Esophagus (tissue), 2 donors: ENCODE data around the gene RABGAP1. TPM values are rescaled to one million over a fixed set of nuclear protein-coding genes. Genes with fewer than 3 reads are reported as not detected.

Source experiments
- H3K27ac ChIP-seq, 2 donors: one replicate each; pipeline ENCODE4 v1.5.1; 2013; ENCODE audit warnings: low read depth in 2 of 2, mild to moderate bottlenecking in 2 of 2, inconsistent platforms in 1 of 2, low read length in 1 of 2, moderate library complexity in 1 of 2
- H3K27me3 ChIP-seq, 2 donors: one replicate each; pipeline ENCODE4 v1.6.1; 2013; ENCODE audit warnings: low read length in 2 of 2, control low read depth in 1 of 2, mild to moderate bottlenecking in 1 of 2; ENCODE audit not compliant: insufficient read depth in 2 of 2, control insufficient read depth in 1 of 2
- H3K36me3 ChIP-seq, 2 donors: one replicate each; pipeline ENCODE4 v1.6.1; 2013; ENCODE audit warnings: low read length in 1 of 2; ENCODE audit not compliant: control insufficient read depth in 2 of 2, insufficient read depth in 2 of 2
- H3K4me1 ChIP-seq, 2 donors: one replicate each; pipeline ENCODE4 v1.6.1; 2013; ENCODE audit warnings: low read length in 1 of 2; ENCODE audit not compliant: control insufficient read depth in 2 of 2, insufficient read depth in 2 of 2
- H3K4me3 ChIP-seq, 2 donors: one replicate each; pipeline ENCODE4 v1.5.1; 2013; ENCODE audit warnings: low read length in 2 of 2, mild to moderate bottlenecking in 2 of 2, low read depth in 1 of 2, moderate library complexity in 1 of 2
- H3K9me3 ChIP-seq, 2 donors: one replicate each; pipeline ENCODE4 v1.6.1; 2013; ENCODE audit warnings: mild to moderate bottlenecking in 2 of 2, low read depth in 1 of 2, low read length in 1 of 2, moderate library complexity in 1 of 2; ENCODE audit not compliant: control insufficient read depth in 2 of 2, insufficient read depth in 1 of 2
- WGBS, 2 donors: extraction: QIAGEN DNeasy Blood & Tissue Kit; methylation state at CpG; one replicate each; pipeline ENCODE4 v1.1.7; 2013; 5-methylcytosine and 5-hydroxymethylcytosine counted together
- polyA plus RNA-seq, 2 donors: library from polyadenylated mRNA; stranded (reverse); fragments of 200-250 nt; gene quantifications; one replicate each; pipeline ENCODE4 v1.2.3, GENCODE V29; 2013
- donor health status: healthy with polysubstance abuse.
- donor health status: Bipolar disorder and iron deficiency.

The RABGAP1 gene
- polyA plus RNA-seq, 2 donors, result 12.0 to 16.4 TPM

- Histone ChIP-seq H3K27me3 (no peaks in the 10 kb centered on the region), H3K27ac (no peak overlapping the region), H3K4me3 (no peak overlapping the region), H3K4me1 (no peaks in the 10 kb centered on the region), H3K9me3 (no peaks in the 10 kb centered on the region), H3K36me3 (no peaks in the 10 kb centered on the region)
Measured at GRCh38 chr9:123053046-123053445, 112.2 kb downstream of the RABGAP1 start.

- no peaks in the 10 kb centered on the region for H3K9me3 ChIP-seq
- no peaks in the 10 kb centered on the region for H3K4me1 ChIP-seq
- H3K27ac ChIP-seq, result no peak overlapping the region
- H3K36me3 ChIP-seq, result no peaks in the 10 kb centered on the region
- no peak overlapping the region for H3K4me3 ChIP-seq
- no peaks in the 10 kb centered on the region for H3K27me3 ChIP-seq
- 38 to 40% methylated on average over 2 of the region's 2 CpGs for WGBS, 2 donors
Measured at GRCh38 chr9:123053711-123054110, 112.9 kb downstream of the RABGAP1 start.

- H3K36me3 ChIP-seq, result peaks cover 0 to under 1% of the 10 kb centered on the region in 2 donors
- no peak overlapping the region for H3K4me3 ChIP-seq
- WGBS, 2 donors, result 82 to 83% methylated on average over 1 of the region's 1 CpG
- no peaks in the 10 kb centered on the region for H3K27me3 ChIP-seq
- no peaks in the 10 kb centered on the region for H3K9me3 ChIP-seq
- peaks cover 0 to under 1% of the 10 kb centered on the region in 2 donors for H3K4me1 ChIP-seq
- H3K27ac ChIP-seq, result no peak overlapping the region
Measured at GRCh38 chr9:123058834-123059233, 118.0 kb downstream of the RABGAP1 start.

- Histone ChIP-seq H3K36me3 (peaks cover 0 to 3% of the 10 kb centered on the region in 2 donors), H3K27ac (no peak overlapping the region), H3K9me3 (no peaks in the 10 kb centered on the region), H3K27me3 (no peaks in the 10 kb centered on the region), H3K4me3 (no peak overlapping the region), H3K4me1 (peaks cover 0 to 2% of the 10 kb centered on the region in 2 donors)
- 95 to 98% methylated on average over 9 of the region's 9 CpGs for WGBS, 2 donors
Measured at GRCh38 chr9:123059472-123060220, 118.8 kb downstream of the RABGAP1 start.

- no peak overlapping the region for H3K27ac ChIP-seq
- H3K9me3 ChIP-seq, result no peaks in the 10 kb centered on the region
- no peak overlapping the region for H3K4me3 ChIP-seq
- 93 to 95% methylated on average over 7 of the region's 7 CpGs for WGBS, 2 donors
- H3K27me3 ChIP-seq, result no peaks in the 10 kb centered on the region
- H3K4me1 ChIP-seq, result peaks cover 0 to 2% of the 10 kb centered on the region in 2 donors
- H3K36me3 ChIP-seq, result peaks cover 2 to 9% of the 10 kb centered on the region in 2 donors
Measured at GRCh38 chr9:123061216-123061615, 120.4 kb downstream of the RABGAP1 start.

- Histone ChIP-seq H3K9me3 (no peaks in the 10 kb centered on the region), H3K27me3 (no peaks in the 10 kb centered on the region), H3K4me3 (no peak overlapping the region), H3K4me1 (peaks cover 0 to 2% of the 10 kb centered on the region in 2 donors), H3K36me3 (peaks cover 5 to 12% of the 10 kb centered on the region in 2 donors), H3K27ac (no peak overlapping the region)
- 83 to 87% methylated on average over 7 of the region's 7 CpGs for WGBS, 2 donors
Measured at GRCh38 chr9:123062351-123063176, 121.7 kb downstream of the RABGAP1 start.

- no peak overlapping the region for H3K4me3 ChIP-seq
- H3K9me3 ChIP-seq, result no peaks in the 10 kb centered on the region
- H3K36me3 ChIP-seq, result peaks cover 5 to 12% of the 10 kb centered on the region in 2 donors
- WGBS, 2 donors, result 59 to 68% methylated on average over 2 of the region's 2 CpGs
- H3K27ac ChIP-seq, result no peak overlapping the region
- H3K27me3 ChIP-seq, result no peaks in the 10 kb centered on the region
- peaks cover 0 to 2% of the 10 kb centered on the region in 2 donors for H3K4me1 ChIP-seq
Measured at GRCh38 chr9:123063177-123063598, 122.4 kb downstream of the RABGAP1 start.

- Histone ChIP-seq H3K27me3 (no peaks in the 10 kb centered on the region), H3K4me1 (peaks cover 0 to 2% of the 10 kb centered on the region in 2 donors), H3K36me3 (peaks cover 5 to 12% of the 10 kb centered on the region in 2 donors), H3K4me3 (no peak overlapping the region), H3K9me3 (no peaks in the 10 kb centered on the region), H3K27ac (no peak overlapping the region)
- 96% methylated on average over 11 of the region's 11 CpGs for WGBS, 2 donors
Measured at GRCh38 chr9:123063896-123064295, 123.1 kb downstream of the RABGAP1 start.

- Histone ChIP-seq H3K4me1 (peaks cover 0 to 2% of the 10 kb centered on the region in 2 donors), H3K27me3 (no peaks in the 10 kb centered on the region), H3K36me3 (peaks cover 5 to 12% of the 10 kb centered on the region in 2 donors), H3K4me3 (no peak overlapping the region), H3K9me3 (no peaks in the 10 kb centered on the region), H3K27ac (no peak overlapping the region)
- WGBS, 2 donors, result 64 to 72% methylated on average over 2 of the region's 2 CpGs
Measured at GRCh38 chr9:123064716-123065115, 123.9 kb downstream of the RABGAP1 start.
